Putamen (tissue), 1 donor: ENCODE data around the gene TUSC2.

Experiments
- DNase-seq: peaks from one replicate; pipeline ENCODE4 v3.0.0-alpha.2; 2016; ENCODE audit warnings: low spot score

The TUSC2 gene

GRCh38 chr3:50327943-50328691 is at the start of gene TUSC2:
Gene TUSC2 (minus strand): TSS chr3:50328223. CDS start chr3:50328099, 124 bp downstream.
- peak; percentile 97 for DNase-seq

GRCh38 chr3:50375258-50375931 is 47.4 kb upstream of the TUSC2 start:
- no peak for DNase-seq

GRCh38 chr3:50374363-50375257 is 46.6 kb upstream of the TUSC2 start:
- no peak for DNase-seq

GRCh38 chr3:50373146-50374051 is 45.4 kb upstream of the TUSC2 start:
- no peak for DNase-seq

GRCh38 chr3:50372349-50372748 is 44.3 kb upstream of the TUSC2 start:
- no peak for DNase-seq

GRCh38 chr3:50371133-50371685 is 43.2 kb upstream of the TUSC2 start:
- DNase-seq: no peak

- DNase-seq: no peak
These were observed 42.6 kb upstream of the TUSC2 start for GRCh38 chr3:50370594-50370993.

GRCh38 chr3:50369012-50369670 is 41.1 kb upstream of the TUSC2 start:
- no peak for DNase-seq

- DNase-seq: no peak
These were observed 37.8 kb upstream of the TUSC2 start for GRCh38 chr3:50365842-50366220.

- DNase-seq: peak; percentile 71
These were observed 37.2 kb upstream of the TUSC2 start for GRCh38 chr3:50365080-50365841.

- no peak for DNase-seq
These were observed 36.6 kb upstream of the TUSC2 start for GRCh38 chr3:50364573-50365079.

GRCh38 chr3:50359760-50360110 is 31.7 kb upstream of the TUSC2 start:
- DNase-seq: no peak

GRCh38 chr3:50358911-50359759 is 31.1 kb upstream of the TUSC2 start, which contains the start of gene TMEM115:
Gene TMEM115 (minus strand): TSS chr3:50359521. CDS start chr3:50359063, 458 bp downstream.
- peak; percentile 100 for DNase-seq

- no peak for DNase-seq
These were observed 30.4 kb upstream of the TUSC2 start for GRCh38 chr3:50358355-50358910.

- DNase-seq: no peak
These were observed 29.5 kb upstream of the TUSC2 start for GRCh38 chr3:50357481-50357880.

- DNase-seq: no peak
These were observed 28.5 kb upstream of the TUSC2 start for GRCh38 chr3:50356553-50356952.

GRCh38 chr3:50355829-50356552 is 28.0 kb upstream of the TUSC2 start:
- no peak for DNase-seq

- no peak for DNase-seq
These were observed 26.8 kb upstream of the TUSC2 start for GRCh38 chr3:50354850-50355249.
